GM19455 (cell line): Measurements from ENCODE around the gene CLCNKB.
"Not testable (repeated sequence)": the region's sequence is repeated elsewhere in the genome, so short reads cannot be mapped to it uniquely, and the experiment has no call there.

Source experiments
- ATAC-seq: cut with Tn5 transposase; IDR thresholded peaks from one replicate; pipeline ENCODE4 v1.9.1; 2021; ENCODE audit not compliant: unreplicated experiment

Gene CLCNKB

DNA sequence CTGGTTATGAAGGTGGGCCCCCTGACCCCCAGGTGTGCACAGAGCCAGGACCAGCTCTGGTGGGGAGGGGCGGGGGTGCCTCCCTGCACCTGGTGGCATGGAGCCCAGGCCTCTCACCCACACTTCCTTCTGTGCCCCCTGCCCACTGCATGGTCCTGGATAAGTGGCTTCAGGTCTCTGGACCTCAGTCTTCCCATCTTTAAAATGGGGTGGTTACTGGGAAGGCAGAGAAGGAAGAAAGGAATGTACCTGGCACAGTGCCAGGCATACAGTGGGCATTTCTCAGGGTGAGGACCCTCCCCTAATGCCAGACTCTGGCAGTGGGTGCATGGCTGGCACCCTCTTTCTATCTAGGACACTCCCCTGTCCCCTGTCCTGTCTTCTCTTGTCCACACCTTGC is 14.3 kb upstream of the CLCNKB start:
- no peak for ATAC-seq

DNA sequence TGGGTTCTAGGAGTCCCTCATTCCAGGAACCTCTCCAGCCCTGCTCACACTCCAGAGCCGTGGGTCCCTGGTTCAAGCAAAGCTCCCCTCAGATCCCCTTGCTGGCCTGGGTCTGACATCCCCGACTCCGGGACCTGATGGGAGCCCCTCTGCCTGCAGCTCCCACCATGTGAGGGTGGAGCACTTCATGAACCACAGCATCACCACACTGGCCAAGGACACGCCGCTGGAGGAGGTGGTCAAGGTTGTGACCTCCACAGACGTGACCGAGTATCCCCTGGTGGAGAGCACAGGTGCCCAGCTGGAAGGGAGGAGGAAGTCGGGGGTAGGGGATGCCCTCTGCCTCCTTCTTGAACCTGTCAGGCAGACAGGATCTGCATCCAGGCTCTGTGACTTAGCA is 12.0 kb upstream of the CLCNKB start:
- ATAC-seq: no peak

DNA sequence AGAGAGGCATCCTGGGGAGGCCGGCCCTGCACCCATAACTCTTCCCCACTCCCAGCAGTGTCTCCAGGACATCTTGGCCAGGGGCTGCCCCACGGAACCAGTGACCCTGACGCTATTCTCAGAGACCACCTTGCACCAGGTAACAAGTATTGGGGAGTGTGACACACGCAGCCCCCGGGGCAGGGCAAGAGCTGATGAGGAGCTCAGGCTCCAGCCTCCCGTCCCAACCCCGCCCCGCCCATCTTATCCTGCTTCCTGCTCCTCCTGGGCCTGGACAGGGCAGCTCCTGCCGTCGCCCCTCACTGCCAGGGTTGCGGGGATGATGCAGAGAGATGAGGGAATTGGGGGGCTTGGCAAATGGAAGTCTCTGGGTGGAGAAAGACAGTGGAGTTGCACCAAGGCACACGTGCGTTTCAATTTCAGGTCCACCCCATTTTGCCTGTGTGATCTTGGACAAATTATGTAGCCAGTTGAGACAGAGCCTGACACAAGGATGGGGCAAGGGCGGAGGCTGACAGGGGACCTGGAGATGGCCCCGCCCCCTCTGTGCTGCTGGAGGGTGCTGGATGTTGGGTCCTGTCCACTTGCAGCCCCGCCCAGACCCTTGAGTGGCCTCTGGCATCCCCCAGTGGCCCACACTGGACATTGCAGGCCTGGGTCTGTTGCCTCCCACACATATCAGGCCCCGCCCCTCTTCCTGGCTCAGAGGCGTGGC is 11.0 kb upstream of the CLCNKB start:
- ATAC-seq: no peak

DNA sequence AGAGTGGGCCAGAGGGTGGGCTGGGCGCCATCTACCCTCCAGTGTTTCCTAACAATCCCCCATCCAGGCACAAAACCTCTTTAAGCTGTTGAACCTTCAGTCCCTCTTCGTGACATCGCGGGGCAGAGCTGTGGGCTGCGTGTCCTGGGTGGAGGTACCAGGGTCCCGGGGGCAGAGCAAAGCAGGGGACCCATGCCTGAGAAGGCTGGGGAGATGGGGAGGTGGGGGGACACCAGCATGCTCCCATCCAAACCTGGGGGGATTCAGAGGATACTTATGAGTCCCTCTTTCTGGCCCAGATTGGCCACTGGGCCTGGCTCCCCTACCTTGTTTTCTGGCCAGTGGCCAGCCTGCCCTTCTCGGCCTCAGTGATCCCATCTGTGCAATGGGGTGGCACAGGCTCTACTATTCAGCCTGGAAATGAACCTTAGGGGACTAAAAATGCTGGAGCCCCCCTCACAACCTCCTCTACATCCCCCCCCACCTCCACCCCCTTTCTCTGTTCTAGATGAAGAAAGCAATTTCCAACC is 10.4 kb upstream of the CLCNKB start:
- ATAC-seq: not testable (repeated sequence)

DNA sequence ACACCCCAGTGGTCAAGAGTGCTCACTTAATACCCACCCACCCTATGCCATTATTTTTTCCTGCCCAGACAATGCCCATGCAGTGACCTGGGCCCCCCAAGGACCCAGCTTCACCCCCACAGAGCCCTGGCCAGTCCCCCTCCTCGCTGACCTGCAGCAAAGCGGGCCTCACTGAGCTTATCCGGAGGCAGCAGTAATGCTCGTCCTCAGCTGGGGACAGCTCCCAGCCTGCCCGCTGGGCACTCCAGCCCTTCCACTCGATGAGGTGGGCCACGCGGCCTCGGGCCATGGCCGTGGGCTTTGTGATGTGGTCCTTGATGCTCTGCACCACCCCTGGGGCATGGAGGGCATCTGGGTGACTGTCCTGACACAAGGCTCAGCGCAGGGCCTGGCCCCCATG is 7.1 kb upstream of the CLCNKB start:
- not testable (repeated sequence) for ATAC-seq

DNA sequence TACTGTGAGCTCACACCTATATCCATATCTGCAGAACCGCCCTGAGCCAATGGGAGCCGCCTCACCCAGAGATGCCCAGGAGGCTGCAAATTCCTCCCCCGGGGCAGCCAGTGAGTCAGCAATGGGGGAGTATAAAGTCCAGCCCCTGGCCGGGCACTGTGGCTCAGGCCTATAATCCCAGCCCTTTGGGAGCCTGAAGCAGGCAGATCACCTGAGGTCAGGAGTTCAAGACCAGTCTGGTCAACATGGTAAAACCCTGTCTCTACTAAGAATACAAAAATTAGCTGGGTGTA is 5.0 kb upstream of the CLCNKB start:
- ATAC-seq: no peak

DNA sequence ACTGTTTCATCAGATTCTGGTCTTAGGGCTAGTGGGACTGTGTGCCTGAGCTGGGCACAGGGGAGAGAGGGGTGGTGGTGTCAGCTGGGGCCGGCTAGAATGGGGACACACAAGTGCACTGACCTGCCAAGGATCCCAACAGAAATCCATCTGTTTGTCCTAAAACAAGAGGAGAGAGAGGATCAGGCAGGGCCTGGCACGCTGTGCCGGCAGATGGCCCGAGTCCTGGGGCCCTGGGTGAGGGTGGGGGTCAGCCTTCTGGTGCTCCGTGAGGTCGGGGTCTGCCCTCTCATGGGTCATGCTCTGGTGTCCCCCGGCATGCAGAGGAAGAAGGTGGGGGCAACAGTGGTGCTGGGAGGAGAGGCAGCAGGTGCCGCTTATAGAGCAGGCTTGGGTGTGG is 3.7 kb upstream of the CLCNKB start:
- ATAC-seq: not testable (repeated sequence)

DNA sequence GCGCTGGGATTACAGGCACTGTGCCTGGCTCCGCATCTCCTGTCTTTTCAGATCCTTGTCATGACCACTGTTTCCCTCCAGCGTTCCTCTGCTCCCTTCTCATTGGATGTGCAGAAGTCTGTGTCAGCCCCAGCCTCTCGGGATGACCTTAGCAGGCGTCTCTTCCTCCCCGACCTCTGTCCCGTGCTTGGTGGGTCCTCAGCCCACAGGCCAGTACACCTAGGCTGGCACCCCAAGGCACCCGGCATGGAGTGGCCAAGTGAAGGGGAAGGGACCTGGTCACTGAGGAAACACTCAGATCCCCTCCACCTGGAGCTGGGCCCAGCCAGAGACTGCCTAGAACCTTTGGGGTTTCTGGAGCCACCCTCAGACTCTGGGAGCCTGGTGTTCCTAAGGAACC is 2.4 kb upstream of the CLCNKB start:
- no peak for ATAC-seq

DNA sequence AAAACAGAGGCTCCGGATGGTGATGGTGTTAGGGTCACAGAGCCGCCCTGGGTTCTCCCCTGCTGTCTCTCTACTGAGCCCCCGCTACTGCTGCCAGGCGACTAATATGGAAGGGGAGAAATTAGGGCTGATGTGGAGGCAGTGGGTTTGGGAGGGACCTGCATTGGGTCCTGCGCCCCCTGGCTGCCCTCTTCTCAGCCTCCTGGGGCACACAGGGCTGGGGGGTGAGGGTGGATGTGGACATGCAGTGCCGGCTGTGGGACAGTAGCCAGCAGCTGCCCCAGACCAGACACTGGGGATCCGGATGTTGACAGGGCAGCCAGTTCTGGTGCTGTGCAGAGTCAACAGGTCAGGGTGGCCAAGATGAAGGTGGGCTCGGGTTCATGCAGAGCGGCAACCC is 1.5 kb upstream of the CLCNKB start:
- no peak for ATAC-seq

DNA sequence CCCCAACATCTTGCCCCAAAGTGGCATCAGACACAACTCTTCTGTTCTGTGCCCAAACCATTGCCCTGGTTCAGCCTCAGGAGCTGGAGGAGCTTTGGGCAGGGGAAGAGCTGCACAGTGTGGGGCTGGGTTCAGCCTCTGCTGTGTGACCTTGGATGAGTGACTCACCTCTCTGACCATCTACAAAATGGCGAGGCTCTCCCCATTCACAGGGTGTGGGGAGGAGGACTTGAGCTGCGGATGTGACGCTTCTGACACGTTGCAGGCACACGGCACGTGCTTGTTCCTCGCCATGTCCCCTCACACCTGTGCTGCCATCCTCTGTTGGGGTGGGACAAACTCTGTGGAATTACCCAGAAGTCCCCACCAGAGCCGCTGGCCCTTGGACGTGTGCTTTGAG is 928 bp upstream of the CLCNKB start:
- ATAC-seq: not testable (repeated sequence)

DNA sequence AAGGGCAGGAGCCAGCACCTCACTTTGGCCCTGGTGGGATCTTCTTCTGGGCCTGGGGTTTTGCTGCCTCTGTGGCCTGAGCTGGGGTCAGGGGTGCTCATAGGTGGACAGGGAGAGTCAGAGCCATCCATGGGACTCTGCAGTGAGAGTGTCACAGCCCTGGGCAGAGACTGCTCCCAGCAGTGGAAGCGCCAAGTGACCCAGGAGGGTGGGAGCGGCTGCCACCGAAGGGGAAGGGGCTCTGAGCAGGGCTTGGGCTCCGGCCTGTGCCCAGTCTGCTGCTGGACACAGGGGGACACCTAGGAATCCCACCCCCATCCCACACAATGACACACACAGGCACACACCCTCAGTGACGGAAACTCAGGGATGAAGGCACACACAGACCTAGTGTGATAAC is 368 bp downstream of the CLCNKB start:
- no peak for ATAC-seq

DNA sequence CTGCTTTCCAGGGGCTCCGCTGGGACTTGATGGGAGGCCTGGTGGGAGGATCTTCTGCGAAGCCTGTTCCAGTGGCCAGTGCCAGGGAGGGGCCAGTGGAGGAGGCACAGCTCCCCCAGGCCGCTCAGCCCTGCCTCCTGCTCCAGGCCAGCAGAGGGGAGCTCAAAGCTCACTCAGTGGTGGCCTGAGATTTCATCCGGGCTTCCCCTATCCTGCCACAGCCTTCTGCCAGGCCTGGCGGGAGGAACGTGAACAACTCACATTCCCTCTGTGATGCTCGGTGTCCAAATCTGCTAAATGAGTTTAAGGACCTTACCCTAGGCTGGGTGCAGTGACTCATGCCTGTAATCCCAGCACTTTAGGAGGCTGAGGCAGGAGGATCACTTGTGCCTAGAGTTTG is 3.3 kb downstream of the CLCNKB start:
- ATAC-seq: no peak

DNA sequence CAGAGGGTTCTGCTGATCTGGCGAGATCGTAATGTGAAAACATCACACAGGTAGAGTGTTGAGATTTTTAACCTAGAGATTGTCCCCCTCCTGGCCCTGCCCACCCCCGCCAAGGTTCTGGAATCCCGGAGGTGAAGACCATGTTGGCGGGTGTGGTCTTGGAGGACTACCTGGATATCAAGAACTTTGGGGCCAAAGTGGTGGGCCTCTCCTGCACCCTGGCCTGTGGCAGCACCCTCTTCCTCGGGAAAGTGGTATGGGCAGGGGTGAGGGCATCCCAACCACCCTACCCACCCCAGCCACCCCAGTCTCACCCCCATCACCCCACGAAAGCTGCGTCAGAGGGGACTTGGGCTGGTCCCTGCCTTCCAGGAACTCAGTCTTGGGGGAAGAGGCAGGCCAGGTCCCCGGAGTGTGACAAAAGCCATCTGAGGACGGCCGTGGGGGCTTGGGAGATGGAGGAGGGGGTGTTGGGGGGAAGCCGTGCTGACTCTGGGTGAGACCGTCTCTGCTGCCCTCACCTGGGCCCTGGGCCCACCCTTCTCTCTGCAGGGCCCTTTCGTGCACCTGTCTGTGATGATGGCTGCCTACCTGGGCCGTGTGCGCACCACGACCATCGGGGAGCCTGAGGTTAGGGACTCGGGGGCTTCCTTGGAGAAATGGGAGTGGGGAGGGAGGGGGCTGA is 4.4 kb downstream of the CLCNKB start:
- ATAC-seq: no peak

DNA sequence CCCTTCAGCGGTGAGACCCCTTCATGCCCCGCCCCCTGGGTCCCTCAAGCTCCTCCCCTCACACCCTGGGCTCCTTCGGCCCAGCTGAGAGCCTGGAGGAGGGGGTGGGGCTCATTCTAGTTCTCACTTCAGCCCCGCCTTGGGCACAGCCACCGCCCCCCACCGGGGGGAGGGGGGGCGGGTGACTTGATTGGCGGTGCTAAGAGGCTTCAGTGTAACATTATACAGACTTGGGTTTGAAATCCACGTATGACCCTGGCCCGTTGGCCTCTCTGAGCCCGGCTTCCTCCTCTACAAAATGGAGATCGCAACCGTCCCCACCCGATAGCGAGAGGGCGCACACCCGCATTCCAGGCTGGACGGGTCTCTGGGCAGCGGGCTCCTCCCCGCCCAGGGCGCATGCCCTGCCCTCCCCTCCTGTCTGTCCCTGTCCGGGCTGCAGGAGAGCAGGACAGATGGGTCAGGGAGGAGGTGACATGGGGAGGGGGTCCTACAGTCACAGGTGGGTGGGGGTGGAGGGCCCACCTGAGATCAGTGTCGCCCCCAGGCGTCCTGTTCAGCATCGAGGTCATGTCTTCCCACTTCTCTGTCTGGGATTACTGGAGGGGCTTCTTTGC is 5.1 kb downstream of the CLCNKB start:
- no peak for ATAC-seq

DNA sequence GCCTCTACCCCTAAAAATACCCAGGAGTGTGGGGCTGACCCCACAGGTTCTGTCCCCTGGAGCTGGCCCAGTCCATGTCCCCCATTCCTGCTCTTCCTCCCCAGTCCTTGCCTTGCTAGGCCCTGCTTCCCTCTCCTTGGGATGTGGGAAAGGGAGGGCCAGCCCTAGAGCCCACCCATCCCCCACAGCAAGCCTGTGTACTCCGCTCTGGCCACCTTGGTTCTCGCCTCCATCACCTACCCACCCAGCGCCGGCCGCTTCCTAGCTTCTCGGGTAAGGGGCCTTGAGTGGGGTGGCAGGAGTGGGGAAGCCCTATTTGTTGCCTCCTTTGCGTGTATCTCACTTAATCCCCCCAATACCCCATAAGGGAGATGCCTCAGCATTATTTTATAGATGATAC is 6.7 kb downstream of the CLCNKB start:
- no peak for ATAC-seq

DNA sequence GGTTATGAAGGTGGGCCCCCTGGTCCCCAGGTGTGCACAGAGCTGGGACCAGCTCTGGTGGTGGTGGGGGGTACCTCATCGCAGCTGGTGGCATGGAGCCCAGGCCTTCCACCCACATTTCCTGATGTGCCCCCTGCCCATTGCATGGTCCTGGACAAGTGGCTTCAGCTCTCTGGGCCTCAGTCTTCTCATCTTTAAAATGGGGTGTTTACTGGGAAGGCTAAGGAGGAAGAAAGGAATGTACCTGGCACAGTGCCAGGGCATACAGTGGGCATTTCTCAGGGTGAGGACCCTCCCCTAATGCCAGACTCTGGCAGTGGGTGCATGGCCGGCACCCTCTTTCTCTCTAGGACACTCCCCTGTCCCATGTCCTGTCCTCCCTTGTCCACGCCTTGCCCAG is 7.5 kb downstream of the CLCNKB start:
- ATAC-seq: no peak

DNA sequence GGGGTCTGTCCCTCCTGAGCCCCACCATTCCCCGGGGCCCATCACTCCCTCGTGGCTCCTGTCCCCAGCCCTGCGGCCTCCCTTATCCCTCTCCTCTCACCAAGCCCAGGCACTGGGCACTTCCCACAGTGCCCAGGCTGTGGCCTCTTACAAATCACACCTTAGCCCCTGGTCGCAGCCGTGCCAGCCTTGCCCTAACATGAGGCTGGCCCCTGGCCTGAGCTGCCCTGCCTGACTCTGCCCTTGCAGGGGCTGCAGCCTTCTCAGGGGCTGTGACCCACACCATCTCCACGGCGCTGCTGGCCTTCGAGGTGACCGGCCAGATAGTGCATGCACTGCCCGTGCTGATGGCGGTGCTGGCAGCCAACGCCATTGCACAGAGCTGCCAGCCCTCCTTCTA is 8.4 kb downstream of the CLCNKB start:
- ATAC-seq: not testable (repeated sequence)

DNA sequence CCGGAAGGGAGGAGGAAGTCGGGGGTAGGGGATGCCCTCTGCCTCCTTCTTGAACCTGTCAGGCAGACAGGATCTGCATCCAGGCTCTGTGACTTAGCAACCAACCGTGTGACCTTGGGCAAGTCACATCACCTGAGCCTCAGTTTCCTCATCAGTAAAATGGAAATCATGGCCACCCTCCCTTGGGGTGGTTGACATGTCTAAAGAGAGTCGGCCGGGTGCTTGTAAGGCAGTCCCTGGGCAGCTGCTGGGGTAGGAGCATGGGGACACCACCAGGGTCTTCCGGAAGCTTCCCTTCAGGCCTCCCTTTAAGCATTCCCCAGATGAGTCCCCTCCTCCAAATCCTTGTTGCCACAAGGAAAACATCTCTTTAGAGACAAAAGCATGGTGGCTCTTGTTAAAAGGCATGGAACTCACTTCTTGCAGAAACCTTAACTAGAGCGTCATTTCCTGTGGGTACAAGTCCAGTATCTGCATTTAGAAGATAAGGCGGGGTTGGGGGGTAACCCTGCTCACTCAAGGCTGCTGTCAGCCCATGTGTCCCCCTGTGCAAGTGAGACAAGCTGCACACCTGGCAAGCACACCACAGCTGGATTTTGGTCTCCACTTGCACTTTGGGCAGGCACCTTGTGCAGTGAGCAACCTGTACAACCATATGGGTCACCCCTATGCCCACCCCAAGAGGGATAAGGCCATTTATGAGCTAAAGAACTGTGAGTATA is 10.4 kb downstream of the CLCNKB start:
- no peak for ATAC-seq

DNA sequence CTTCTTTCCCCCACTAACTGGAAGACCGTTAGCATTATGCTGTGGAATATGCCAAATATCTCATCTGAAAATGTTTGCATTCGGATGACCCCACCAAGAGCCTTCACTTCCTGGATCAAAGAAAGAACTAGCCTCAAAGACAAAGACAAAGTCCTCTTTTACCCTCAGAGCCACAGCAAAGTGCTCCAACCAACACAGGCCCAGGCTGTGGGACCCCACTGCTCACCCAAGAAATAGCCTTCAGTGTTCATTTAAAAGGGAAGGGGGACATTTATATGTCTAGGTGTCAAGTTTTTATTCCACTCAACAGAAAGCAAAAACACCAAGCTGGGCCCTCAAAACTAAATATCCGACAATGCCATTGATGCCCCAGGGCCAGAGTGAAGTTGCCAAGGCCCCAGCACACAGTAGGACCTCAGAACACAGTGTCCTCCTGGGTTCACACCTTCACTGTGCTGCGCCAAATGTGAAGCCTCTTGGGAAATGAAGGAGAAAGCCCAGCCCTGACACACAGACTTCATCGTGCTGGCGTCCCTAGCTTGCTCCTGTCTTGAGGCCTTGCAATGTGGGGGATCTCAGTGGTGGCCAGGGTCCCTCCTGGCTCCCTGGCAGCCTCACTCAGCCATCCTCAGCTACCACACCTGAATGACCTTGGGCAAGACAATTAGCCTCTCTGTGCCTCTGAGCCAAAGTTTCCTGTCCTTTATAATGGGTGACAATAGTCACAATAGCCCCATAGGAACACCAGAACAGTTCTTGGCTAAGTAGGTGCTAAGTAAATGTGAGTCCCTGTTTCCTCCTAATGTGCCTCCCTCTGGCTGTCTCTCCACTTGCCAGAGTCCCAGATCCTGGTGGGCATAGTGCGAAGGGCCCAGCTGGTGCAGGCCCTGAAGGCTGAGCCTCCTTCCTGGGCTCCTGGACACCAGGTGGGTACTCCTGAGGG is 11.3 kb downstream of the CLCNKB start:
- ATAC-seq: no peak

DNA sequence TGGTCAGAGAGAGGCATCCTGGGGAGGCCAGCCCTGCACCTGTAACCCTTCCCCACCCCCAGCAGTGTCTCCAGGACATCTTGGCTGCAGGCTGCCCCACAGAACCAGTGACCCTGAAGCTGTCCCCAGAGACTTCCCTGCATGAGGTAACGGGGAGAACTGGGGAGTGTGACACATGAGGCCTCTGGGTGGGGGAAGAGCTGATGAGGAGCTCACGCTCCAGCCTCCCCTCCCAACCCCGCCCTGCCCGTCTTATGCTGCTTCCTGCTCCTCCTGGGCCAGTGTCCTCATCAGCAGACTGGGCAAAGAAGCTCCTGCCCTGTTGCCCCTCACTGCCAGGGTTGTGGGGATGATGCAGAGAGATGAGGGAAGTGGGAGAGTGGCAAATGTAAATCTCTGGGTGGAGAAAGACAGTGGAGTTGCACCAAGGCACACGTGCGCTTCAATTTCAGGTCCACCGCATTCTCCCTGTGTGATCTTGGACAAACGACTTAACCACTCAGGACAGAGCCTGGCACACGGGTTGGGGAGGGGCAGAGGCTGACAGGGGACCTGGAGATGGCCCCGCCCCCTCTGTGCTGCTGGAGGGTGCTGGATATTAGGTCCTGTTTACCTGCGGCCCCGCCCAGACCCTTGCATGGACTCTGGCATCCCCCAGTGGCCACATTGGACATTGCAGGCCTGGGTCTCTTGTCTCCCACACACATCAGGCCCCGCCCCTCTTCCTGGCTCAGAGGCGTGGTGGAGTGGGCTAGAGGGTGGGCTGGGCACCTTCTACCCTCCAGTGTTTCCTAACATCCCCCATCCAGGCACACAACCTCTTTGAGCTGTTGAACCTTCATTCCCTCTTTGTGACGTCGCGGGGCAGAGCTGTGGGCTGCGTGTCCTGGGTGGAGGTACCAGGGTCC is 12.3 kb downstream of the CLCNKB start:
- ATAC-seq: no peak
